ENCODE results near the gene PID1.

Gene PID1

GRCh38 chr2:229073935-229074334 is 197.2 kb downstream of the PID1 start:
- no peak for DNase-seq (ENCODE audit: low read depth in 2 of 2)

GRCh38 chr2:229071292-229071976 is 199.7 kb downstream of the PID1 start:
- DNase-seq (ENCODE audit: low read depth in 2 of 2): no peak

- DNase-seq (ENCODE audit: low read depth in 2 of 2): no peak
Observed at GRCh38 chr2:229066121-229066715, 204.9 kb downstream of the PID1 start.

- no peak for DNase-seq (ENCODE audit: low read depth in 2 of 2)
Observed at GRCh38 chr2:229064749-229065148, 206.3 kb downstream of the PID1 start.

GRCh38 chr2:229060147-229060546 is 210.9 kb downstream of the PID1 start:
- no peak for DNase-seq (ENCODE audit: low read depth in 2 of 2)

GRCh38 chr2:229059331-229060033 is 211.6 kb downstream of the PID1 start:
- no peak for DNase-seq (ENCODE audit: low read depth in 2 of 2)

- DNase-seq (ENCODE audit: low read depth in 2 of 2): no peak
Observed at GRCh38 chr2:229057976-229058553, 213.0 kb downstream of the PID1 start.

GRCh38 chr2:229054311-229054710 is 216.8 kb downstream of the PID1 start:
- no peak for DNase-seq (ENCODE audit: low read depth in 2 of 2)

GRCh38 chr2:229051798-229052197 is 219.3 kb downstream of the PID1 start:
- no peak for DNase-seq (ENCODE audit: low read depth in 2 of 2)

- DNase-seq (ENCODE audit: low read depth in 2 of 2): no peak
Observed at GRCh38 chr2:229050133-229050532, 221.0 kb downstream of the PID1 start.

- no peak for DNase-seq (ENCODE audit: low read depth in 2 of 2)
Observed at GRCh38 chr2:229048134-229048533, 223.0 kb downstream of the PID1 start.

- DNase-seq (ENCODE audit: low read depth in 2 of 2): no peak
Observed at GRCh38 chr2:229045671-229046070, 225.4 kb downstream of the PID1 start.

- no peak for DNase-seq (ENCODE audit: low read depth in 2 of 2)
Observed at GRCh38 chr2:229044581-229044980, 226.5 kb downstream of the PID1 start.

GRCh38 chr2:229043681-229044080 is 227.4 kb downstream of the PID1 start:
- DNase-seq (ENCODE audit: low read depth in 2 of 2): no peak

GRCh38 chr2:229042349-229042748 is 228.7 kb downstream of the PID1 start:
- DNase-seq (ENCODE audit: low read depth in 2 of 2): no peak

GRCh38 chr2:229041691-229042090 is 229.4 kb downstream of the PID1 start:
- DNase-seq (ENCODE audit: low read depth in 2 of 2): no peak

- no peak for DNase-seq (ENCODE audit: low read depth in 2 of 2)
Observed at GRCh38 chr2:229037621-229038020, 233.5 kb downstream of the PID1 start.

GRCh38 chr2:229033816-229034215 is 237.3 kb downstream of the PID1 start:
- DNase-seq (ENCODE audit: low read depth in 2 of 2): no peak

GRCh38 chr2:229032608-229033234 is 238.4 kb downstream of the PID1 start:
- no peak for DNase-seq (ENCODE audit: low read depth in 2 of 2)

- DNase-seq (ENCODE audit: low read depth in 2 of 2): no peak
Observed at GRCh38 chr2:229027353-229028105, 243.6 kb downstream of the PID1 start.

GRCh38 chr2:229025653-229026052 is 245.4 kb downstream of the PID1 start:
- DNase-seq (ENCODE audit: low read depth in 2 of 2): no peak

- no peak for DNase-seq (ENCODE audit: low read depth in 2 of 2)
Observed at GRCh38 chr2:229022652-229023051, 248.4 kb downstream of the PID1 start.
